ENCODE measurements around the gene SLC16A2.

The SLC16A2 gene

DNA sequence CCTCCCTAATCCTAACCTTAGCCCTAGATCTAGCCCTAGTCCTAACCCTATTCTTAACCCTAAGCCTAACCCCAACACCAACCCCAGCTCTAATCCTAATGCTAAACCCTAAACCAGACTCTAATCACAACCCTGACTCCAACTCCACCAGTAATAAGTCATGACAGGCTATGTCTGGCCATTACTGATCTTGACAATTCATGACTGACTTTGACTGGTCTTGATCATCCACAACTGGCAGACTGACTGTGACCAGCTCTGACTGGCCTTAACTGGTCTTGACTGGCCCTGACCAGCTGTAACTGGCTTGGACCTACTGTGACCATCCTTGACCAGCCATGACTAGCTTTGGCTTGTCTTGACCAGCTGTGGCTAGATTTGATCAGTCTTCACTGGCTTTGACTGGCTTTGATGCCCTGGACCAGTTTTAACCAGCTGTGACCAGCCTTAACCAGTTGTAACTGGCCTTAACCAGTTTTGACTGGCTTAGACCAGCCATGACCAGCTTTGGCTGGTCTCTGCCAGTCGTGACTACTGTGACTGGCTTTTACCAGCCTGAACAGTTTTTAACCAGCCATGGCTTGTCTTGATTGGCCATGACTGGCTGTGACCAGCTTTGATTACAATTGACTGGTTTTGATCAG lies 124.7 kb downstream of the SLC16A2 start:
- Histone ChIP-seq H3K4me1 (ENCODE audit: control insufficient read depth in 5 of 5, insufficient read depth in 5 of 5, low read length in 5 of 5) (peaks cover 0 to 2% (median 0%) of the 10 kb centered on the region in 5 donors), H3K27me3 (ENCODE audit: control insufficient read depth in 5 of 5, insufficient read depth in 4 of 5, low read length in 5 of 5) (peaks cover 0 to 14% (median 10%) of the 10 kb centered on the region in 5 donors), H3K9ac (ENCODE audit: low read length in 5 of 5) (no peak overlapping the region), H3K9me3 (ENCODE audit: control insufficient read depth in 5 of 5, low read length in 5 of 5) (peaks cover 0 to 5% (median 0%) of the 10 kb centered on the region in 5 donors), H3K4me3 (ENCODE audit: low read depth in 1 of 5, low read length in 5 of 5) (no peak overlapping the region), H3K36me3 (ENCODE audit: control insufficient read depth in 5 of 5, insufficient read depth in 5 of 5, low read length in 5 of 5) (no peaks in the 10 kb centered on the region), H3K27ac (ENCODE audit: low read depth, low read length) (no peak overlapping the region)

DNA sequence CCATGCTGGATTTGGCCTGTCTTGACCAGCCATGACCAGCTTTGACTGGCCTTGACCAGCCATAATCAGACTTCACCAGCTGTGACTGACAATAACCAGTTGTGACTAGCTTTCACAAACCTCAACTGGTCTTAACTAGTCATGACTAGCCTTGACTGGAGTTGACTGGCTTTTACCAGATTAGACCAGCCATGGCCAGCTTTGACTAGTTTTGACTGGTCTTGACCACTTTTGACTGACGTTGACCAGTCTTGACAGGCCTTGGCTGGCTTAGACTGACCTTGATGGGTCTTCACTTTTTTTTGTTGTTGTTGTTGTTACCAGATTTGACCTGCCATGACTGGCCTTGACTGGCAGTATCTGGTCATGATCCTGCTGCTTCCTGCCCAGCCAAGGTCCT lies 125.7 kb downstream of the SLC16A2 start:
- Histone ChIP-seq H3K9ac (ENCODE audit: low read length in 5 of 5) (no peak overlapping the region), H3K4me3 (ENCODE audit: low read depth in 1 of 5, low read length in 5 of 5) (no peak overlapping the region), H3K36me3 (ENCODE audit: control insufficient read depth in 5 of 5, insufficient read depth in 5 of 5, low read length in 5 of 5) (no peaks in the 10 kb centered on the region), H3K9me3 (ENCODE audit: control insufficient read depth in 5 of 5, low read length in 5 of 5) (peaks cover 0 to 5% (median 0%) of the 10 kb centered on the region in 5 donors), H3K27me3 (ENCODE audit: control insufficient read depth in 5 of 5, insufficient read depth in 4 of 5, low read length in 5 of 5) (peaks cover 0 to 11% (median 10%) of the 10 kb centered on the region in 5 donors), H3K4me1 (ENCODE audit: control insufficient read depth in 5 of 5, insufficient read depth in 5 of 5, low read length in 5 of 5) (peaks cover 0 to 2% (median 0%) of the 10 kb centered on the region in 5 donors), H3K27ac (ENCODE audit: low read depth, low read length) (no peak overlapping the region)

DNA sequence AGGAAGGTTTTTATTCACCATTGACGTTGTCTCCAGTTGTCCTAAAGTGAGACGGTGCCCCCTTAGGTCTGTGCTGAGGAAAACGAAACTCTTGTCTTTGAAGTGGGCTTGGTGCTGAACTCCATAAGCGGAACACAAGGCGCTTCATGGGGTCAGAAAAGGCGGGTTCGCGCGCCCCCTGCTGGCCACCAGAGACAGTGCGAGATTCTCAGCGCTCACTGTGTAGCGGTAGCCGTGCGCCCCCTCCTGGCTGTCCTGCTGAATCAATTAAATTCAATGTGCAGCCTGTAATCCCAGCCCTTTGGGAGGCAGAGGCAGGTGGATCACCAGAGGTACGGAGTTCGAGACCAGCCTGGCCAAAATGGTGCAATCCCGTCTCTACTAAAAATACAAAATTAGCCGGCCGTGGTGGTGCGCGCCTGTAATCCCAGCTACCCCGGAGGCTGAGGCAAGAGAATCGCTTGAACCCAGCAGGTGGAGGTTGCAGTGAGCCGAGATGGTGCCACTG lies 129.1 kb downstream of the SLC16A2 start:
- Histone ChIP-seq H3K9me3 (ENCODE audit: control insufficient read depth in 5 of 5, low read length in 5 of 5) (peaks cover 0 to 5% (median 0%) of the 10 kb centered on the region in 5 donors), H3K27me3 (ENCODE audit: control insufficient read depth in 5 of 5, insufficient read depth in 4 of 5, low read length in 5 of 5) (peaks cover 0 to 18% (median 9%) of the 10 kb centered on the region in 5 donors), H3K27ac (ENCODE audit: low read depth, low read length) (no peak overlapping the region), H3K36me3 (ENCODE audit: control insufficient read depth in 5 of 5, insufficient read depth in 5 of 5, low read length in 5 of 5) (no peaks in the 10 kb centered on the region), H3K4me3 (ENCODE audit: low read depth in 1 of 5, low read length in 5 of 5) (peak overlapping the region in 3 of 5 donors; percentile 4 to 35 (median 25)), H3K9ac (ENCODE audit: low read length in 5 of 5) (peak overlapping the region in 1 of 5 donors; percentile 37), H3K4me1 (ENCODE audit: control insufficient read depth in 5 of 5, insufficient read depth in 5 of 5, low read length in 5 of 5) (peaks cover 0 to 2% (median 0%) of the 10 kb centered on the region in 5 donors)

DNA sequence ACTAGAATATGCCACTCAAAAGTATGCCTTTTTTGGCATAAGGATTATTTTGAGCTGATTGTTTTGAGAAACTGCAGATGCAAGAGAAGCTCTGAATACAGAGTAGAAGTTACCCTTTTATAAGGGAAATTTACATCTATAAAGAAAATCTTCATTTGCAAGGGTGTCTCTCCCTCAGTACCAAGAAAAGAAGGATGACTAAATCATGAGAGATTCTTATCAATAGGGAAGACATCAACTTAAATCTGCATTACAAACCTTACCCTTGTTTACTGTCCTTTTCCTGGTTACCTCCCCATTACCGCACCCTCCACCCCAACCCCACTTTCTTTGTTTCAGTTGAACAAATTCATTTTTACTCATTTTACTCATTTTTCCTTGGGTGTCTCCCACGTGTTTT lies 130.6 kb downstream of the SLC16A2 start:
- Histone ChIP-seq H3K27ac (ENCODE audit: low read depth, low read length) (no peak overlapping the region), H3K4me1 (ENCODE audit: control insufficient read depth in 5 of 5, insufficient read depth in 5 of 5, low read length in 5 of 5) (peaks cover 0 to 2% (median 0%) of the 10 kb centered on the region in 5 donors), H3K27me3 (ENCODE audit: control insufficient read depth in 5 of 5, insufficient read depth in 4 of 5, low read length in 5 of 5) (peaks cover 0 to 9% (median 3%) of the 10 kb centered on the region in 5 donors)

DNA sequence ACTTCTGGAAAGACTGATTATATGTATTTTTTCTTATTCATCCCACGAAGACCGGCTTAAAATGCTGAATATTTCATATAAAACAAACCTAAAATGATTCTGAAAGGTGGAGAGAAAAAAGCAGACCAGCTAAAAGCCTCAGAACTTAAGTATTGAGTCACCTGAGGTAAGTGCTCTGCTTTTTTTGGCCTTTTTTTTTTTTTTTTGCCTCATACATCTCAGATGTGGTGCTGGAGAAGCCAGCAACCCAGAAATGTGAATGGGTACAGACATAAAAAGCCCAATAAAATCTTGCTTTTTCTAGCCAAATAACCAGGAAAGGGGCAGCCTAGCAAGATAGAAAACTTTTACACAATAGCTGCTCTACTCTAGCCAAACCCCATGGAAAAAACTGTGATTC lies 136.1 kb downstream of the SLC16A2 start:
- Histone ChIP-seq H3K9me3 (ENCODE audit: control insufficient read depth in 5 of 5, low read length in 5 of 5) (no peaks in the 10 kb centered on the region), H3K9ac (ENCODE audit: low read length in 5 of 5) (no peak overlapping the region), H3K27ac (ENCODE audit: low read depth, low read length) (no peak overlapping the region), H3K36me3 (ENCODE audit: control insufficient read depth in 5 of 5, insufficient read depth in 5 of 5, low read length in 5 of 5) (no peaks in the 10 kb centered on the region), H3K4me3 (ENCODE audit: low read depth in 1 of 5, low read length in 5 of 5) (no peak overlapping the region), H3K4me1 (ENCODE audit: control insufficient read depth in 5 of 5, insufficient read depth in 5 of 5, low read length in 5 of 5) (no peaks in the 10 kb centered on the region), H3K27me3 (ENCODE audit: control insufficient read depth in 5 of 5, insufficient read depth in 4 of 5, low read length in 5 of 5) (peaks cover 3 to 11% (median 8%) of the 10 kb centered on the region in 5 donors)

More for the DNA sequence above, 130.6 kb downstream of the SLC16A2 start:
- Histone ChIP-seq H3K9ac (ENCODE audit: low read length in 5 of 5) (no peak overlapping the region), H3K36me3 (ENCODE audit: control insufficient read depth in 5 of 5, insufficient read depth in 5 of 5, low read length in 5 of 5) (no peaks in the 10 kb centered on the region), H3K4me3 (ENCODE audit: low read depth in 1 of 5, low read length in 5 of 5) (no peak overlapping the region), H3K9me3 (ENCODE audit: control insufficient read depth in 5 of 5, low read length in 5 of 5) (peaks cover 0 to 2% (median 0%) of the 10 kb centered on the region in 5 donors)

DNA sequence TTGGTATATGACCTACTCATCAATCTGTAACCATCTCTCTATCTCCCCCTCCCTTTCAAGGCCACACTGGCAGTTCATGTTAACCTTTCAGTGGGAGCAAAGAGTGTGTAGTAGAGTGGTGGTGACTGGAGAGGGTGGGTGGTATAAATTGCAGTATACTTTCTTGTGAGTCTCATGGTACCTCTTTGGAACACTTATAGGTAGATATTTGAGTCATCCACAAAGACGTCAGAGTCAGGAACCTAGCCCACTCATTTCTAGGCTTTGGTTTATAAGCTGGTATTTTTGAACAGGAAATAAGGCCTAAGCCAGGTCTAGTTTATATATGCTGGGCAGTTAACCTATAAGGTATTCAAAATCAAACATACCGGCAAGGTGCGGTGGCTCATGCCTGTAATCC lies 156.8 kb downstream of the SLC16A2 start:
- Histone ChIP-seq H3K9ac (ENCODE audit: low read length in 5 of 5) (no peak overlapping the region), H3K4me1 (ENCODE audit: control insufficient read depth in 5 of 5, insufficient read depth in 5 of 5, low read length in 5 of 5) (no peaks in the 10 kb centered on the region), H3K27me3 (ENCODE audit: control insufficient read depth in 5 of 5, insufficient read depth in 4 of 5, low read length in 5 of 5) (peaks cover 0 to 12% (median 0%) of the 10 kb centered on the region in 5 donors), H3K9me3 (ENCODE audit: control insufficient read depth in 5 of 5, low read length in 5 of 5) (no peaks in the 10 kb centered on the region), H3K36me3 (ENCODE audit: control insufficient read depth in 5 of 5, insufficient read depth in 5 of 5, low read length in 5 of 5) (no peaks in the 10 kb centered on the region), H3K4me3 (ENCODE audit: low read depth in 1 of 5, low read length in 5 of 5) (no peak overlapping the region), H3K27ac (ENCODE audit: low read depth, low read length) (no peak overlapping the region)

DNA sequence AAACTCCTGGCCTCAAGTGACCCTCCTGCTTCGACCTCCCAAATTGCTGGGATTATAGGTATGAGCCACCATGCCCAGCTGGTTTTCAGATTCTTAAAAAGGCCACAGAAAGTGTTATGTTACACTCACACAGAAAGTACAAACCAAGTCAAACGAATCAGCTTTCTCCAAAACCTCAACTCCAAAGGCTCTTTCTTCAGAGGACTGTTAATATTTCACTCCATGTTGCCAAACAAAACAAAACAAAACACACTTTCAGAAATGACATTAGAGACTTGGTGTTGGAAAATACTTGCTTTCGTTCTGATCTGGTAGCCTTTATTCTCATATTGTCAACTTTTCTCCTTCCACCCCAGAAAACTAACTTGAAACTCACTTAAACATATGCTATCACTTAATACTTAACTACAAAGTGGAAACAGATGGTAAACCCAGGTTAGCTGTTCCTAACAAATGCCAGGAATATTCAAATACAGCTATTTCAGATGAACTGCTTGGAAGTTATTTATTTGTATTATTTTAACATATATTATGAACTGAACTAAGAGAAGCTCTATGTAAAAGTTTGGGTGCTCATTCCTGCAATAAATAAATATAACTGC lies 158.4 kb downstream of the SLC16A2 start:
- Histone ChIP-seq H3K4me1 (ENCODE audit: control insufficient read depth in 5 of 5, insufficient read depth in 5 of 5, low read length in 5 of 5) (no peaks in the 10 kb centered on the region), H3K9me3 (ENCODE audit: control insufficient read depth in 5 of 5, low read length in 5 of 5) (no peaks in the 10 kb centered on the region), H3K36me3 (ENCODE audit: control insufficient read depth in 5 of 5, insufficient read depth in 5 of 5, low read length in 5 of 5) (no peaks in the 10 kb centered on the region), H3K27ac (ENCODE audit: low read depth, low read length) (no peak overlapping the region), H3K4me3 (ENCODE audit: low read depth in 1 of 5, low read length in 5 of 5) (no peak overlapping the region), H3K9ac (ENCODE audit: low read length in 5 of 5) (no peak overlapping the region), H3K27me3 (ENCODE audit: control insufficient read depth in 5 of 5, insufficient read depth in 4 of 5, low read length in 5 of 5) (peaks cover 0 to 13% (median 0%) of the 10 kb centered on the region in 5 donors)

All from subcutaneous abdominal adipose tissue (tissue), 5 donors.